IMR-90 (cell line): ENCODE results near the gene CEP72. TPM values are rescaled to one million over a fixed set of nuclear protein-coding genes. Genes with fewer than 3 reads are reported as not detected.

Experiments used
- ATAC-seq: fragments of 200-7000 bp; cut with Tn5 transposase; 2 replicates; pipeline ENCODE4 v1.9.1; 2020; ENCODE audit warnings: low read depth, mild to moderate bottlenecking, moderate library complexity
- BruUV-seq: library from RNA; stranded (reverse); fragments of 400-500 nt; replicated peaks from 2 replicates; lab custom pipeline; 2021; lab: Mats Ljungman, UMichigan
- CTCF ChIA-PET: fragments of 300-600 bp; formaldehyde crosslinking; extraction: SDS; loops from one replicate; lab custom pipeline; 2021; ENCODE audit warnings: antibody characterized with exemption; lab: Yijun Ruan, JAX
- POLR2A ChIA-PET: fragments of 300-600 bp; sonication (Branson Sonifier 250); formaldehyde crosslinking; loops from one replicate; lab custom pipeline; 2022; ENCODE audit warnings: antibody characterized with exemption; ENCODE audit not compliant: unreplicated experiment; lab: Charles Lee
- DNase-seq: peaks from one replicate; pipeline ENCODE4 v3.0.0; 2013
- H2AFZ ChIP-seq: replicated peaks from 2 replicates; pipeline ENCODE3; 2013; ENCODE audit warnings: low read length, mild to moderate bottlenecking; ENCODE audit not compliant: poor library complexity
- H2AK5ac ChIP-seq: 2 replicates; pipeline ENCODE4 v1.6.1; 2013; ENCODE audit warnings: low read depth, low read length, inconsistent platforms
- H2AK9ac ChIP-seq: replicated peaks from 2 replicates; pipeline ENCODE3; 2013; ENCODE audit warnings: mild to moderate bottlenecking, low read depth, low read length, moderate library complexity; ENCODE audit not compliant: poor library complexity
- H2BK120ac ChIP-seq: 2 replicates; pipeline ENCODE4 v1.6.1; 2013; ENCODE audit warnings: low read depth, low read length, inconsistent platforms
- H2BK15ac ChIP-seq: 3 replicates; pipeline ENCODE4 v1.6.1; 2013; ENCODE audit warnings: low read depth, low read length, inconsistent platforms
- H2BK20ac ChIP-seq: 2 replicates; pipeline ENCODE4 v1.6.1; 2013; ENCODE audit warnings: low read depth, mild to moderate bottlenecking, inconsistent platforms, low read length, moderate library complexity
- H2BK5ac ChIP-seq: 2 replicates; pipeline ENCODE4 v1.6.1; 2013; ENCODE audit warnings: mild to moderate bottlenecking, low read depth, low read length, inconsistent platforms; ENCODE audit not compliant: poor library complexity, severe bottlenecking
- H3K14ac ChIP-seq: replicated peaks from 2 replicates; pipeline ENCODE4 v1.6.1; 2013; ENCODE audit warnings: low read depth, low read length, inconsistent platforms
- H3K18ac ChIP-seq: 2 replicates; pipeline ENCODE4 v1.6.1; 2013; ENCODE audit warnings: low read depth, low read length, control low read depth
- H3K23ac ChIP-seq: 2 replicates; pipeline ENCODE4 v1.6.1; 2013; ENCODE audit warnings: low read depth, low read length, inconsistent platforms
- H3K27ac ChIP-seq: 2 replicates; pipeline ENCODE4 v1.5.1; 2013; ENCODE audit warnings: mild to moderate bottlenecking, control low read depth, low read length; ENCODE audit not compliant: insufficient read depth
- H3K27me3 ChIP-seq: 2 replicates; pipeline ENCODE4 v1.6.1; 2013; ENCODE audit warnings: low read length; ENCODE audit not compliant: control insufficient read depth, insufficient read depth
- H3K36me3 ChIP-seq: 2 replicates; pipeline ENCODE4 v1.6.1; 2013; ENCODE audit warnings: low read length, mixed read lengths; ENCODE audit not compliant: control insufficient read depth, insufficient read depth
- H3K4ac ChIP-seq: 2 replicates; pipeline ENCODE4 v1.6.1; 2013; ENCODE audit warnings: low read depth, low read length, inconsistent platforms
- H3K4me1 ChIP-seq: 2 replicates; pipeline ENCODE4 v1.6.1; 2013; ENCODE audit warnings: low read length, mixed read lengths; ENCODE audit not compliant: control insufficient read depth, insufficient read depth
- H3K4me2 ChIP-seq: 2 replicates; pipeline ENCODE4 v1.6.1; 2013; ENCODE audit warnings: low read depth, mild to moderate bottlenecking, control low read depth, low read length, moderate library complexity
- H3K4me3 ChIP-seq: 2 replicates; pipeline ENCODE4 v1.5.1; 2013; ENCODE audit warnings: low read depth, mild to moderate bottlenecking, control low read depth, low read length, moderate library complexity; ENCODE audit not compliant: insufficient read depth
- H3K56ac ChIP-seq: 2 replicates; pipeline ENCODE4 v1.6.1; 2013; ENCODE audit warnings: low read length, inconsistent platforms; ENCODE audit not compliant: insufficient read depth; ENCODE audit errors: extremely low read depth
- H3K79me1 ChIP-seq, 2 experiments: 2 replicates each; pipeline ENCODE4 v1.6.1; 2013; ENCODE audit warnings: low read length in 2 of 2, inconsistent platforms in 1 of 2, low read depth in 1 of 2
- H3K9ac ChIP-seq: 2 replicates; pipeline ENCODE4 v1.6.1; 2013; ENCODE audit warnings: low read depth, low read length, control low read depth
- H3K9me1 ChIP-seq: 2 replicates; pipeline ENCODE4 v1.6.1; 2013; ENCODE audit warnings: low read length, inconsistent platforms; ENCODE audit not compliant: insufficient read depth
- H3K9me3 ChIP-seq: 2 replicates; pipeline ENCODE4 v1.6.1; 2013; ENCODE audit warnings: low read length; ENCODE audit not compliant: control insufficient read depth, insufficient read depth
- H4K20me1 ChIP-seq: 2 replicates; pipeline ENCODE4 v1.6.1; 2013; ENCODE audit warnings: low read length, inconsistent platforms; ENCODE audit not compliant: insufficient read depth
- H4K5ac ChIP-seq: 2 replicates; pipeline ENCODE4 v1.6.1; 2013; ENCODE audit warnings: mild to moderate bottlenecking, low read depth, low read length, control low read depth
- H4K8ac ChIP-seq, 2 experiments: 2 replicates each; pipeline ENCODE4 v1.6.1; 2013; ENCODE audit warnings: low read depth in 2 of 2, low read length in 2 of 2, control low read depth in 1 of 2, inconsistent platforms in 1 of 2
- H4K91ac ChIP-seq: 2 replicates; pipeline ENCODE4 v1.6.1; 2013; ENCODE audit warnings: low read depth, low read length, inconsistent platforms; ENCODE audit not compliant: insufficient read depth
- BHLHE40 ChIP-seq: fragments of 150-350 bp; IDR thresholded peaks from 2 replicates; pipeline ENCODE4 v1.6.1; 2016; ENCODE audit warnings: mild to moderate bottlenecking, low read depth, low read length
- CEBPB ChIP-seq: IDR thresholded peaks from 2 replicates; pipeline ENCODE4 v1.6.1; 2012; ENCODE audit warnings: low read depth, low read length, improper control_type of control experiment
- CHD1 ChIP-seq: IDR thresholded peaks from 2 replicates; pipeline ENCODE4 v1.6.1; 2012; ENCODE audit warnings: low read depth, low read length, improper control_type of control experiment
- CTCF ChIP-seq: conservative IDR thresholded peaks from 2 replicates; pipeline ENCODE4 v1.5.1; 2012; ENCODE audit warnings: mild to moderate bottlenecking, low read depth, low read length, improper control_type of control experiment
- ELK1 ChIP-seq: fragments of 150-350 bp; IDR thresholded peaks from 2 replicates; pipeline ENCODE4 v1.6.1; 2016; ENCODE audit warnings: low read depth, mild to moderate bottlenecking, low read length, moderate library complexity, borderline replicate concordance
- FOS ChIP-seq: fragments of 150-350 bp; IDR thresholded peaks from 2 replicates; pipeline ENCODE4 v1.6.1; 2016; ENCODE audit warnings: low read depth, low read length
- MAFK ChIP-seq: IDR thresholded peaks from 2 replicates; pipeline ENCODE4 v1.6.1; 2012; ENCODE audit warnings: low read depth, low read length, improper control_type of control experiment
- MAZ ChIP-seq: IDR thresholded peaks from 2 replicates; pipeline ENCODE4 v1.6.1; 2012; ENCODE audit warnings: low read depth, mild to moderate bottlenecking, low read length, improper control_type of control experiment, moderate library complexity, borderline replicate concordance
- MXI1 ChIP-seq: IDR thresholded peaks from 2 replicates; pipeline ENCODE4 v1.6.1; 2012; ENCODE audit warnings: low read depth, mild to moderate bottlenecking, low read length, moderate library complexity, borderline replicate concordance
- NFE2L2 ChIP-seq: fragments of 150-350 bp; IDR thresholded peaks from 2 replicates; pipeline ENCODE4 v1.6.1; 2016; ENCODE audit warnings: low read depth, mild to moderate bottlenecking, low read length
- POLR2A ChIP-seq: IDR thresholded peaks from 2 replicates; pipeline ENCODE4 v1.6.1; 2012; ENCODE audit warnings: mild to moderate bottlenecking, low read depth, low read length
- RAD21 ChIP-seq: IDR thresholded peaks from 2 replicates; pipeline ENCODE4 v1.6.1; 2012; ENCODE audit warnings: low read length, improper control_type of control experiment
- RCOR1 ChIP-seq: IDR thresholded peaks from 2 replicates; pipeline ENCODE4 v1.6.1; 2012; ENCODE audit warnings: mild to moderate bottlenecking, low read length, improper control_type of control experiment; ENCODE audit not compliant: insufficient replicate concordance
- RFX5 ChIP-seq: IDR thresholded peaks from 2 replicates; pipeline ENCODE4 v1.8.0; 2012; ENCODE audit warnings: low read depth, mild to moderate bottlenecking, low read length, moderate library complexity
- SMC3 ChIP-seq: fragments of 150-350 bp; IDR thresholded peaks from 2 replicates; pipeline ENCODE4 v1.6.1; 2016; ENCODE audit warnings: low read depth, mild to moderate bottlenecking, antibody characterized with exemption, low read length, moderate library complexity
- USF2 ChIP-seq: fragments of 150-350 bp; IDR thresholded peaks from 2 replicates; pipeline ENCODE4 v1.6.1; 2017; ENCODE audit warnings: mild to moderate bottlenecking, antibody characterized with exemption, low read length, low read depth
- WGBS, 2 experiments: methylation state at CpG; one replicate each; pipeline versions ENCODE4 v1.1.5 to v1.1.7; 2013; ENCODE audit warnings: missing lambda C conversion rate in 2 of 2; ENCODE audit not compliant: insufficient read length in 1 of 2; ENCODE audit errors: extremely low coverage in 2 of 2; 5-methylcytosine and 5-hydroxymethylcytosine counted together
- dilution Hi-C: fragments of 300-500 bp; cut with HindIII; formaldehyde crosslinking; loops from one replicate; pipeline ENCODE4 v1.14.3; 2018; ENCODE audit warnings: low sequenced_read_pairs; ENCODE audit not compliant: unreplicated experiment
- in situ Hi-C: fragments of 300-500 bp; cut with MboI; formaldehyde crosslinking; loops from 3 replicates; pipeline ENCODE4 v1.14.3; 2019; ENCODE audit warnings: low sequenced_read_pairs, inconsistent platforms, mixed read lengths
- intact Hi-C: fragments of 100-400 bp; cut with micrococcal nuclease; formaldehyde crosslinking; loops from 2 replicates; pipeline ENCODE4 v1.10.0; 2022
- polyA plus RNA-seq, 3 experiments: library from polyadenylated mRNA; depleted of rRNA; stranded (reverse); fragments of >200 nt; gene quantifications; 2 replicates each; pipeline ENCODE4 v1.2.3, GENCODE V29; 2012; ENCODE audit warnings: low replicate concordance in 1 of 3
- total RNA-seq: library from RNA; depleted of rRNA; stranded (reverse); fragments of >200 nt; gene quantifications from 2 replicates; pipeline ENCODE4 v1.2.3, GENCODE V29; 2012

The CEP72 gene
- total and polyA plus RNA-seq, 2 of the 4 experiments (the other 2 are of a cell fraction), result 2.9 to 4.3 TPM

GRCh38 chr5:651296-652022 is 39.3 kb downstream of the CEP72 start:
- no TSS peak for BruUV-seq
- DNase-seq (no peak), ATAC-seq (no peak)
- H4K91ac ChIP-seq, result no peak overlapping the region
- TF ChIP-seq NFE2L2 (no peak), RCOR1 (no peak), USF2 (no peak), POLR2A (no peak), MAZ (no peak), RFX5 (no peak), CHD1 (no peak), MAFK (no peak), FOS (no peak), CEBPB (no peak), SMC3 (no peak), RAD21 (no peak), BHLHE40 (no peak), MXI1 (no peak), ELK1 (no peak), CTCF (no peak)
- dilution Hi-C loops, result no loop called here
- no peak overlapping the region for H3K9ac ChIP-seq
- no peaks in the 10 kb centered on the region for H3K4me1 ChIP-seq
- H3K4me2 ChIP-seq, result no peak overlapping the region
- H2BK15ac ChIP-seq, result no peak overlapping the region
- H3K9me3 ChIP-seq, result no peaks in the 10 kb centered on the region
- peaks cover 6% of the 10 kb centered on the region for H3K36me3 ChIP-seq
- no peak overlapping the region for H3K18ac ChIP-seq
- H3K9me1 ChIP-seq, result peaks cover 6% of the 10 kb centered on the region
- H3K23ac ChIP-seq, result no peak overlapping the region
- H4K5ac ChIP-seq, result no peak overlapping the region
- H3K4ac ChIP-seq, result no peak overlapping the region
- no peak overlapping the region for H2AK5ac ChIP-seq
- POLR2A ChIA-PET, result no interaction called here
- no peak overlapping the region for H3K14ac ChIP-seq
- H3K56ac ChIP-seq, result no peak overlapping the region
- intact Hi-C loops, result no loop called here
- no peak overlapping the region for H4K8ac ChIP-seq
- no peak overlapping the region for H2AFZ ChIP-seq
- no peak overlapping the region for H2BK120ac ChIP-seq
- CTCF ChIA-PET, result no interaction called here
- H3K79me1 ChIP-seq, result no peaks in the 10 kb centered on the region; a peak in 1 of 4 replicates
- WGBS, 2 experiments, result 86% methylated on average over 1 of the region's 16 CpGs; no CpG with 5 or more reads in 1 of the 2 experiments
- in situ Hi-C loops, result no loop called here
- H3K4me3 ChIP-seq, result no peak overlapping the region
- H3K27me3 ChIP-seq, result no peaks in the 10 kb centered on the region
- H3K27ac ChIP-seq, result no peak overlapping the region
- H2BK5ac ChIP-seq, result no peak overlapping the region
- H2BK20ac ChIP-seq, result no peak overlapping the region
- H2AK9ac ChIP-seq, result no peak overlapping the region
- H4K20me1 ChIP-seq, result no peaks in the 10 kb centered on the region
